ENCODE data around the gene S100A16. TPM values are rescaled to one million over a fixed set of nuclear protein-coding genes. Genes with fewer than 3 reads are reported as not detected.
"Not testable (repeated sequence)": the region's sequence is repeated elsewhere in the genome, so short reads cannot be mapped to it uniquely, and the experiment has no call there.

Gene S100A16
- total RNA-seq (2014; rRNA removed; shearing (Covaris generic)), result 726 and 852 TPM in 2 replicates

- peak; percentile 79 for DNase-seq (ENCODE audit: low spot score)
Measured at GRCh38 chr1:153612755-153613331, at the start of gene S100A16. S100A16 (minus strand) TSS chr1:153613137; CDS start chr1:153608151, 4,986 bp downstream.

GRCh38 chr1:153662269-153662668 lies 49.3 kb upstream of the S100A16 start:
- DNase-seq (ENCODE audit: low spot score), result no peak

GRCh38 chr1:153661111-153661708 lies 48.3 kb upstream of the S100A16 start:
- no peak for DNase-seq (ENCODE audit: low spot score)

GRCh38 chr1:153659656-153660055 lies 46.7 kb upstream of the S100A16 start:
- no peak for DNase-seq (ENCODE audit: low spot score)

GRCh38 chr1:153659175-153659534 lies 46.2 kb upstream of the S100A16 start:
- DNase-seq (ENCODE audit: low spot score), result no peak

- DNase-seq (ENCODE audit: low spot score), result peak; percentile 86
Measured at GRCh38 chr1:153658400-153659174, 45.6 kb upstream of the S100A16 start, which contains the start of gene SNAPIN. SNAPIN (plus strand) TSS chr1:153658703; CDS start chr1:153658744, 41 bp downstream.

- DNase-seq (ENCODE audit: low spot score), result no peak
Measured at GRCh38 chr1:153655333-153655732, 42.4 kb upstream of the S100A16 start.

- DNase-seq (ENCODE audit: low spot score), result peak; percentile 46
Measured at GRCh38 chr1:153652805-153653500, 40.0 kb upstream of the S100A16 start.

- no peak for DNase-seq (ENCODE audit: low spot score)
Measured at GRCh38 chr1:153651771-153652170, 38.8 kb upstream of the S100A16 start.

GRCh38 chr1:153649863-153650235 lies 36.9 kb upstream of the S100A16 start:
- DNase-seq (ENCODE audit: low spot score), result peak; percentile 64

- DNase-seq (ENCODE audit: low spot score), result no peak
Measured at GRCh38 chr1:153649137-153649862, 36.4 kb upstream of the S100A16 start.

GRCh38 chr1:153648000-153648643 lies 35.2 kb upstream of the S100A16 start:
- DNase-seq (ENCODE audit: low spot score), result no peak

GRCh38 chr1:153647346-153647714 lies 34.4 kb upstream of the S100A16 start:
- no peak for DNase-seq (ENCODE audit: low spot score)

GRCh38 chr1:153646672-153647345 lies 33.9 kb upstream of the S100A16 start:
- no peak for DNase-seq (ENCODE audit: low spot score)

GRCh38 chr1:153643816-153644215 lies 30.9 kb upstream of the S100A16 start:
- DNase-seq (ENCODE audit: low spot score), result no peak

GRCh38 chr1:153643100-153643499 lies 30.2 kb upstream of the S100A16 start:
- no peak for DNase-seq (ENCODE audit: low spot score)

- no peak for DNase-seq (ENCODE audit: low spot score)
Measured at GRCh38 chr1:153642161-153642560, 29.2 kb upstream of the S100A16 start.

GRCh38 chr1:153640861-153641260 lies 27.9 kb upstream of the S100A16 start:
- DNase-seq (ENCODE audit: low spot score), result no peak

- DNase-seq (ENCODE audit: low spot score), result not testable (repeated sequence)
Measured at GRCh38 chr1:153640213-153640612, 27.3 kb upstream of the S100A16 start.

GRCh38 chr1:153639280-153639679 lies 26.3 kb upstream of the S100A16 start:
- no peak for DNase-seq (ENCODE audit: low spot score)

- DNase-seq (ENCODE audit: low spot score), result no peak
Measured at GRCh38 chr1:153638261-153638660, 25.3 kb upstream of the S100A16 start.
